ENCODE data around the gene DUSP5.
"Not testable (repeated sequence)": the region's sequence is repeated elsewhere in the genome, so short reads cannot be mapped to it uniquely, and the experiment has no call there.

DUSP5 gene

DNA sequence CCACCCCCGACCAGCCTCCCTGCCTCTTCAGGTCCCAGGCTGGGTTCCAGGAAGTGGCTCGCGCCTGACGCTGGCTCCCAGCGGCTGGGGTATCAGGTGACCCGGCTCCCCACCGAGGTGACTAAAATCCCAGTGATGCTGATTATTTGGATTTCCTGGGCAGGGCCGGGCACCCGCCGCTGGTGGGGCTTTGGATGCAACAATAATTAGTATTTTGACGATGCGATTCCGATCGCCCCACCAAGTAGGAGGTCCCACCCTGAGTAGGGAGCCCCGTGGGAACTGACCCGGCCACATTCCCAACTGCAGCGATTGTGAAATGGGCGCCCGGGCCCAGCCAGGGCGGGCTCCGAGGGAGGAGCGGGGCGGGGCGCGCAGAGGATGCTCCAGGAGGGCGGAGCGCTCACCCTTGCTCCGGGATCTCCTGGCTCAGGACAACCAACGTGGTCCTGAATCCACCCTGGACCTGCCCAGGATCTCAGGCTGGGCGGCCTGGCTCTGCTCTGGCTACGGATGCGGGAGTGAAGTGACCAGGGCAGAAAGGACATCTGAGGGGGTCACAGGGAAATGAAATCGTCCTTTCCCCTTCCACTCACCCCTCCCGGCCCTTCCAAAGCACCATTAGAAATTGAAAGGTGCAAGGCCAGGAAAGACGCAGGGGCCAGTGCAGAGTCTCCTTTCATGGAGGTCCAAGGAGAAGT, 32.6 kb downstream of the DUSP5 start:
- H3K4me3 ChIP-seq (ENCODE audit: low read depth in 1 of 2, low read length in 1 of 2): no peak overlapping the region
- peaks cover 0 to 5% of the 10 kb centered on the region in 2 experiments for H3K4me1 ChIP-seq (ENCODE audit: control insufficient read depth in 1 of 2, insufficient read depth in 1 of 2, low read depth in 1 of 2, low read length in 1 of 2)
- TF ChIP-seq CTCF (IDR thresholded peaks at IDR 0.05): no peak
- no peaks in the 10 kb centered on the region for H3K36me3 ChIP-seq
- H3K9me3 ChIP-seq: no peaks in the 10 kb centered on the region
- peaks cover 42% of the 10 kb centered on the region for H3K27me3 ChIP-seq
- H3K27ac ChIP-seq: no peak overlapping the region

GRCh38 chr10:110531687-110532086, 34.0 kb downstream of the DUSP5 start:
- peaks cover 52% of the 10 kb centered on the region for H3K27me3 ChIP-seq
- H3K4me1 ChIP-seq (ENCODE audit: control insufficient read depth in 1 of 2, insufficient read depth in 1 of 2, low read depth in 1 of 2, low read length in 1 of 2): peaks cover 0 to 5% of the 10 kb centered on the region in 2 experiments
- H3K4me3 ChIP-seq (ENCODE audit: low read depth in 1 of 2, low read length in 1 of 2): no peak overlapping the region
- no peak overlapping the region for H3K27ac ChIP-seq
- no peak for TF ChIP-seq CTCF (IDR thresholded peaks at IDR 0.05)
- H3K36me3 ChIP-seq: no peaks in the 10 kb centered on the region
- H3K9me3 ChIP-seq: no peaks in the 10 kb centered on the region

DNA sequence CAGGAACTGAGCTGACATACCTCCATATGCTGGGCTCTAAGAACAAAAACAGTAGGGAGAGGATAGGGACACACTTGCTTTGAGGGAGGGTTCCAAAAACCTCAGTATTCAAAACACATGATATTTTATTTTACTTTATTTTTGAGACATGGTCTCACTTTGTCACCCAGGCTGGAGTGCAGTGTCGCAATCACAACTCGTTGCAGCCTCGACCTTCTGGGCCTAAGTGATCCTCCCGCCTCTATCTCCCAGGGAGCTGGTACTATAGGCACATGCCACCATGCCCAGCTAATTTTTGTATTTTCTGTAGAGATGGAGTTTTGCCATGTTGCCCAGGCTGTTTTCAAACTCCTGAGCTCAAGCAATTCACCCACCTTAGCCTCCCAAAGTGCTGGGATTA, 34.9 kb downstream of the DUSP5 start:
- H3K36me3 ChIP-seq; H3K4me3 ChIP-seq (ENCODE audit: low read depth in 1 of 2, low read length in 1 of 2); H3K4me1 ChIP-seq (ENCODE audit: control insufficient read depth in 1 of 2, insufficient read depth in 1 of 2, low read depth in 1 of 2, low read length in 1 of 2); H3K27ac ChIP-seq; H3K9me3 ChIP-seq: not testable (repeated sequence)
- peaks cover 61% of the 10 kb centered on the region for H3K27me3 ChIP-seq

GRCh38 chr10:110533149-110533548, 35.4 kb downstream of the DUSP5 start:
- H3K4me3 ChIP-seq (ENCODE audit: low read depth in 1 of 2, low read length in 1 of 2): no peak overlapping the region
- no peak for TF ChIP-seq CTCF (IDR thresholded peaks at IDR 0.05)
- no peaks in the 10 kb centered on the region for H3K36me3 ChIP-seq

DNA sequence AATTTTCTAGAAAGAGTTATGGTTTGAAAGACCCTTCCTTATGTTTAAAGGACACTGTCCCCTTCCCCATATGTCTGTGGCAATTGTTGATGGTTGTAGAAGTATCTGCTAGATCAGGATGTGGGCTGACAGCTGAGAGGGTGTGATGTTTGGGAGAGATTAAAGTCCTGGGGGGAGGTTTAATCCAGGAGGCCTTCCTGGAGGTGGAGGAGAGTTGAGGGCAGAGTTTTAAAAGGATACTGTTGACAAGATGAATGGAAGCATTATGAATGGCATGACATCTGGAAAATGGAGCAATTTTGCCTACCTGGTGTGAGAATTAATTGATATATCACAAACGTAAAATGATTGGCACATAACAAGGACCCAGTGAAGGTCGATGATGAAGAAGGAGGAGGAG, 36.9 kb downstream of the DUSP5 start:
- no peak for TF ChIP-seq CTCF (IDR thresholded peaks at IDR 0.05)

More at GRCh38 chr10:110533149-110533548, 35.4 kb downstream of the DUSP5 start:
- peaks cover 0 to 5% of the 10 kb centered on the region in 2 experiments for H3K4me1 ChIP-seq (ENCODE audit: control insufficient read depth in 1 of 2, insufficient read depth in 1 of 2, low read depth in 1 of 2, low read length in 1 of 2)
- H3K27ac ChIP-seq: no peak overlapping the region
- peaks cover 66% of the 10 kb centered on the region for H3K27me3 ChIP-seq
- no peaks in the 10 kb centered on the region for H3K9me3 ChIP-seq

DNA sequence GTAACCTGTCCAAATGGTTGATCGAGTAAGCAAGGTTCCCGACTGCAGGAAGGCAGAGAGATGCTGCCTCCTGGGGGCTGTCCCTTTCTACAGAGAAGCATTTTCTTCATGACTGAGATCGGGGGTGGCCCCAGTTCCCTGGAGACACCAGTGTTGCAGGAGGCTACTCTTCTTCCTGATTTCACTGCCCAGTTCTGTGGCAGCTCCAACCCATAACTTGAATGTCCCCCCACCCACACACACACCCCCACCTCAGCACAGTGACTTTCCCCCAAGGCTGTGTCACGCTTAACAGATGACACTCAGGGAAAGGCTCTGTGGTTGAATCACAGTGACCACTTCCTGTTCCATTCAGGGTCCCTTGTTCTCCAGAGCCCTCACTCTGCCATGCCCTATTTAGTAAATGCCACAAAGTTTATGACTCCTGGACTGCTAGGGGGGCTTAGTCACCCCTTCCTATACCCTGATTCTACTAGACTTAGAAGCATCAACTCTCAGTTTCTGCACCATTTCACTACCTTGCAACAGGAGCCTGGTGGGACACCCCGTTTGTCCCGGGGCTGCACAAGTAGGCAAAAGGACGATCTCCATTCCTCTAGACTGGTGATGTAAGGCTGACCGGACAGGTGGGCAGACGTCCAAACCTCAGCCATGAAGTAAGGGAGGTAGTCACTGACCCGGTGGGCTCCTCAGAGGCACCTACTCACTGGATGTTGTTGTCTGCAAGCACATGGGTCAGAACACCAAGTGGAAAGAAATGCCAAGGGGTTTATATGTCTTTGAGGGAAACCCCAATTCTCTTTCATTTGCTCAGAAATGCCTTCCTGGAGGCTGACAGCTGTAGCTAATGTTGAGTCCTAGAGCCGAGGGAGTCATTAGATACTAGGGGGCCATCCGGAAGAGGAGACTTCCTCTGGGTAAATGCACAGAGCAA, 38.5 kb downstream of the DUSP5 start:
- no peak for TF ChIP-seq CTCF (IDR thresholded peaks at IDR 0.05)
- no peak overlapping the region for H3K27ac ChIP-seq
- no peaks in the 10 kb centered on the region for H3K9me3 ChIP-seq
- H3K27me3 ChIP-seq: peaks cover 43% of the 10 kb centered on the region
- H3K4me1 ChIP-seq (ENCODE audit: control insufficient read depth in 1 of 2, insufficient read depth in 1 of 2, low read depth in 1 of 2, low read length in 1 of 2): no peaks in the 10 kb centered on the region
- no peaks in the 10 kb centered on the region for H3K36me3 ChIP-seq
- H3K4me3 ChIP-seq (ENCODE audit: low read depth in 1 of 2, low read length in 1 of 2): no peak overlapping the region

More for the DNA sequence above, 36.9 kb downstream of the DUSP5 start:
- no peaks in the 10 kb centered on the region for H3K36me3 ChIP-seq
- H3K27ac ChIP-seq: no peak overlapping the region
- peaks cover 59% of the 10 kb centered on the region for H3K27me3 ChIP-seq
- peaks cover 0 to 5% of the 10 kb centered on the region in 2 experiments for H3K4me1 ChIP-seq (ENCODE audit: control insufficient read depth in 1 of 2, insufficient read depth in 1 of 2, low read depth in 1 of 2, low read length in 1 of 2)
- no peaks in the 10 kb centered on the region for H3K9me3 ChIP-seq
- H3K4me3 ChIP-seq (ENCODE audit: low read depth in 1 of 2, low read length in 1 of 2): no peak overlapping the region

Data from neutrophil (primary cell).